GM21423 (cell line): Measurements from ENCODE around the gene DPM1.

ENCODE experiments used
- ATAC-seq: cut with Tn5 transposase; IDR thresholded peaks from one replicate; pipeline ENCODE4 v1.9.1; 2021; ENCODE audit warnings: mild to moderate bottlenecking, moderate library complexity; ENCODE audit not compliant: unreplicated experiment

The DPM1 gene

DNA sequence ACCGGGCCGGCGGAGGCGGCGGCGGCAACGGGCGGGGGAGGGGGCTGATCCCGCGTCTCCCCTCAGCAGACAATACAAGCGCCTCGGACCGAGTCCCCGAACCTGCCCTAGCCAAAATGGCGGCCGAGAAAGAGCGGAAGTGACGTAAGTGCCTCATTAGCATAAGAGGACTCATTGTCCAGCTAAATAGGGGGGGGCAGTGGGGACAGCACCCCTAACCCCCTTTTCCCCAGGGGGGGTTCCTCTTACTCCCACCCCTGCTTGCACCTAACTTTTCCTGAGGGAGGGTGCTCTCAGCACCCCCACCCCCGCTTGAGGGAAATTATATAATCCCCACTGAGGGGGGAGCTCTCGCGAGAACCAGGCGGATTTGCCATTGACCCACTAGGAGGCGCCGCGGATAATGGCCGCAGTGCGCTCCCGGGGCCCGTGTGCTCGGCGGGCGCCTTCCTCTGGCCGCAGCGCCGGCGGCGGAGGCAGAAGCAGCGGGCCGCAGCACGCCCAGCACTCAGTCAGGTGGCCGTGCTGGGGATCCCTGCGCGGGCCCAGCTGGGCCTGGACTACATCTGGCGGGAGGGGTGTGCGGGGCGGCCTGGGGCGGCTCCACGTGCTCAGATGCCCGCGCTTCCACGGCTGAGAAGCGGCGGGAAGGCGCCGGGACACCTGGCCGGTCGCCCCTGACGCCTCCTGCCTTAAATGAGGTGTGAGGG is 26.9 kb downstream of the DPM1 start, which contains the start of gene ADNP:
Gene ADNP, minus strand, starts transcription at position 132 of the 710 bp plus-strand sequence. CDS start 27,441 bp downstream, outside the sequence.
- peak; percentile 54 for ATAC-seq

DNA sequence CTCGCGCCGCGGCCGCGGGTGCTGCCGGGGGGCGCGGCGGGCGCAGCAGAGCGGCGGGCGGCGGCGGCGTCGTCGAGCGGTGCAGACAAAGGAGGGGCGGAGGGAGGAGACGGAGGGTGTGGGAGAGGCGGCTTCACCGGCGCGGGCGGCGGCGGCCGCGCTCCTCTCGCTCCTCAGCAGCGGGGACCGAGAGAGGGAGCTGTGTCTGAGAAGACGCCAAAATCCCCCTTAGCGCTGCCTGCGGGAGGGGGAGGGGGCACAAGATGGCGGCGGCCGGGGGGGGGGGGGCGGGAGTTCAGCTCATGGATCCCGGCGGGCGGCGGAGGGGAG is 27.4 kb downstream of the DPM1 start:
- peak; percentile 17 for ATAC-seq

DNA sequence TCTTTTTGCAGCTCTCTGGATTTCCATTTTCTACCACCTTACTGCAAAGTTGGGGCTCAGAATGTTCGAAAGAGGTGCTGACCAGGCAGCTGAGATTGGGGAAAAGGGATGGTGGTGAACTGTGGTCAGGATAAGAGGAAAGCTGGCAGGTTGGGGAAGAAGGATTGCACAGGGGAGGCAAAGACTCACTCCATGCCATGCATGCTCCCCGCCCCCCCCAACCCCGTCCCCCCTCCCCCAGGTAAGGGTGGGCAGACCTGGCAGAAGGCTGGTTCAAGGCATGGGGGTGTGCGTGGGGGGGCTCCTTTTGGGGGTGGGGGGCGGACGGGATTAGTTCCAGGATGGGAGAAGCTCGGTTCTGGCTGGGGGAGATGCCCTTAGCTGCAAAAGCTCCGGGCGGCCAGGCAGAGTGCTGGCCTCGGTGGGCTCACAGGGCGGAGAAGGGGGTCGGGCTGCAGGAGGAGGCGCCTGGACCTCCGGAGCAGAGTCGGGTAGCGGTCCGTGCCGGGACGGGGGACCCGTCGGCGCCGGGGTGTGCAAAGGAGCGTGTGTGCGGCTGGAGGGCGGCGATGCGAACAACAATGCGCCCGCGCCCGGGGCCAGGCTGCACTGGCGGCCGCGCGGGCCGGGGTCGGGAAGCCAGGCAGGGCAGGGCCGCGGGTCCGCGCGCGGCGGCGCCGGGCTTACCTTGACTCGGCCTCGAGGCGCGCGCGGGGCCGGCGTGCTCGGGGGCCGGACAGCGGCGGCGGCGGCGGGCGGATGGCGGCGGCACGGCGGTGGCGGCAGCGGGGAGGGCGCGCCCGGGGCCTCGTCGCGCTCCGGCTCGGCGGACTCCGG is 28.0 kb downstream of the DPM1 start:
- peak; percentile 15 for ATAC-seq

DNA sequence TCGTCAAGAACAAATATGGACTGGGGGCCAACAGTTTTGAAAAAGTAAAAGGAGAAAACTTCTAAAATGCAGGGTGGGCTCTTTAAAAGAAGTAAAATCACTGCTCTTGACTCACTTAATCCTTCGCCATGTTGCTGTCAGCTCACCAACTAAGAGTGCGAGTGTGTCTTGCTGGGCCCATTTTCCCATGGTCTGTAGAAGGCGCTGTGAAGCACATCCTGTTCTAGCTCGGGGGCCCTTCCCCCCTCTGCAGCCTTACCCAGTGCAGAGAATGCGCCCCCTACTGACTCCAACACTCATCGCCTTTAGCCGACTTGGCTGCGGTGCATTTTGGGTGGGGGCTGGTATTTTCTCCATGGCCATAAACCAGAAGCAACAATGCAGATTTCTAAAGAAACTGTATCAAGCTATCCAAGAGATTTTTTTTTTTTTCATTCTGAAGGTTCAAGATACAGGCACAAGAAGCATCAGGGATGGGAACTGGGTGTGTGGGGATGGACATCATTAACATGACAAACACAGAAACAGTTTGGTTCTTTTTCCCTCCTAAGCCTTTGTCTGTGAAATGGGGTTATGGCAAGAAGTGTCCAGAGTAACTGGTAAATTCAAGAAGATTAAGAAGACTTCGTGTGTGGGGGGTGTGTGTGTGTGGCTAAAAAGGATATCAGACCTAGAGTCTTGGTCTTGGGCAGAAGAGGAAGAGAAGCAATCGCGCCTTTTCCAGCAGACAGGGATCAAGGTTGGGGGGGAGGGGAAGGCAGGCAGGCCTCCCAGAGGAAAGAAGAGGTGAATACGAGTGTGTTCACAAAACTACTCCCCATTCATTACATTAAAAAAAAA is 28.8 kb downstream of the DPM1 start:
- ATAC-seq, result peak; percentile 63

DNA sequence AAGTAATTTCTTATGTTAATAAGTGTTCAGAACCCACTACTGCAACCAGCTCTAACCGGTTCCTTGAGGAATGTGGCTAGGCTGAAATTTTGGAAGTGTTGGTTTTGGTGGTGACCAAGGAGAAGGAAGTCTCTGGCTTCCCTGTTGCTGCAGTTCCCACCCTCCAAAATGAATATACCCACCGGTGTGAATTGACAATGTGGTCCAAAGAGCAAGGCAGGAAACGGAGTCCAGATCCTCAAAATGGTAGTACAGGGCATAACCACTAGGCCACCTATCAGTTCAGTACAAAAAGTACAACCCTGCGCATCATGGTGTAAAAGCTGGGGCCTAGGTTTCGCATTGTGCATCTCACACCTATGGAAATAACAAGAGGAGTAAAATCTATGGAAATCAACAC is 29.9 kb downstream of the DPM1 start:
- ATAC-seq, result no peak

DNA sequence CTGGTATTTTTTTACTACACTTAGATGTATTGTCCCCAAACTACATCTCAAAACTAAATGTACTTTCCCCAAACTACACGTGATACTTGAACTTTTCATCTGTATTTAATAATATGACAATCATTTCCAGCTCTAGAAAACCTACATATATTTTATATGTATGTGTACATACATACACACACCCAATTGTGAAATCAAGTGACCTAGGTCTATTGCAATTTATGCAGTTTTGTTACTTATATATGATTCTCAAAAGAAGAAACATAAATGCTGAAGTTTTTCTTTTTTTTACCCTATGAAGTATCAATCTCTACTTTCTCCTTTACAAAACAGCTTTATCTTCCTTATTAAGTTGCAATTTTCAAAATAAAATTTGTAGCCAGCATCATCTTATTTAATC is 31.8 kb downstream of the DPM1 start:
- no peak for ATAC-seq

DNA sequence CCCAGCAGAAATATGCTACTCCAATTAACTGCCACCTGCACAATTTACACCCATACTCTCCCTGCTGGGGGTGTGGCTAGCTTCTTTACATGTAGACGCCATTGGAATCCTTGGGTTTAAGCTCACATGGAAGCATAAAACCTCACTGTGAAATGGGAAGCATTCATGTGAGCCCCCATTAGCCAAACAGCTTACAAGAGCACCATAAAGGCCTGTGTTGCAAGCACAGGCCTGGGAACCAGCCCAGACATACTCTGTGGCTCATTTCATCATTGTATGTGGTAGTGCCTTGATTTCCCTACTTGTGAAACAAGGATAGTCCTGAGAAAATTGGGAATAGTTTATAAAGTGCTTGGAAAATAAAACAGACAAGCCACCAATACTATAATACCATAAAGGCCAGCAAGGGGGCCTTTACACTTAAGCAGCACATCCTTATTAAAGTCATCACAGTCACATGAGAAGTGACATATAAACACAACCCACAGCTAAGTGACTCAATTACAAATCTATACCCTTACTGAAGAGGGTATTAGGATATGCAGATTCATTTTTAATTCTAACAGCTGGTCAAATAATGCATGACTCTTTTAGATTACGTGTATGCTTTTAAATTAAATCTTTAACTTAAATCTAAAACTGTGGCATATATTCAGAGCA is 33.9 kb downstream of the DPM1 start:
- no peak for ATAC-seq

DNA sequence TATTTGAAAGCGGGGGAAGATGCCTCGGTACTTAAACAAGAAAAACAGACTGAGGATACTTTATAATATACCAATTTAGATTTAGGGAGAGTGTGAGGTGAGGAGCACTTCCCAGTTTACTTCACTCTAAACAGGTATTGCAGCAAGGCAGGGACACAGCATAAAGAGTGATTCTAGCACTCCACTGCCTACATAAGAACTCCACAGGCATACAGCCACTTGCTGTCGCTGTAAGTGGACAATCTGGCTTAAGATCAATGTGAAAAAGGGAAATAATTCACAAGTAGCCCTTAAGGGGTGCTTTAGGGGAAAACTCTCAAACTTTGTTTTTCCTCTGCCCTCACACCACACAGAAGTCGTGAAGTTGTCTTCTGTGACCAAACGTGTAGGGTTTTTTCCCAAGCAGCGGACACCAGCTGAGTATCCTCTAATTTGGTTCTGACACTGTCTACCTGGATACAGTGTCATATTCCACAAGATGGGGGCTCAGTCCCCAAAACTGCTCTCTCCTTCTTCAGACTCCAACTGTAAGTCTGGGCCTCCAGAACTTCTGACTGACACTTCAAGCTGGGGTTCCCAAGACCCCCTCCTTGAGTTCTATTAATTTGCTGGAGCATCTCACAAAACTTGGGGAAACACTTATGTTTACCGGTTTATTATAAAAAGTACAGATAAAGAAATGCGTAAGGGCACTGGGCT is 36.4 kb downstream of the DPM1 start:
- ATAC-seq, result no peak

DNA sequence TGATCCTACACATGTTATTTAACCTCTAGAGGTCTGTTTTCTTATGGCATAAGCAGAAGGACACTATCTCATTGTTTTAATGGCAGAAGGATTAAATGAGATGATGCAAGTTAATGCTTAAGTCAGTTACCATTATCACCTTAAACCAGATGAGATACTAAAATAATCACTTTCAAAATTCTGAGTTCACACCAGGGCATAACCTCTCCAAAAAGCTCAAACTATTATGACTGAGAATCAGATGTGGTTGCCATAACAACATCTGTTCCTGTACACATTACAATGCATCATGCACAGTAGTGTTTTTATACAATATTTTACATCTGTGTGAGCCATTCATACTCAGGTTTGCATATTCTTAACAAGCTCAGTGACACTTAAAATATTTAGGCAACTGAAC is 37.3 kb downstream of the DPM1 start:
- ATAC-seq, result peak; percentile 38

DNA sequence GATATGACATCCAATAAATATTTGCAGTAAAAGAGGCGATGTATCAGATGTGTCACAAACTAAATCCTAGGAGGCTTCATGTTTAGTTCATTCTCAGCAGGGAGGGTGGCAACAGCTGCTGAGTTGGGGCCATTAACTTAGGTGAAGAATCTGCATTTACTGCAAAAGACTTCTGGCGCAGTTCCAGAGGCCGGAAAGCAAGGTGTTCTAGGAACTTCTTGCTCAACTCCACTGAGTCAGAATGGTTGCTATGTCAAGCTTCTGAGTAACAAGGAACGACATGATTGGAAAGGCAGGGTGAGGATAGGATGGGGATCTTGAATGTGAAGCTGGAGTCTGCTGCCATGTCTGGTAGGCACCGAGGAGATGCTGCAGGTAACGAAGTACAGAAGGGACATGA is 38.8 kb downstream of the DPM1 start:
- no peak for ATAC-seq

DNA sequence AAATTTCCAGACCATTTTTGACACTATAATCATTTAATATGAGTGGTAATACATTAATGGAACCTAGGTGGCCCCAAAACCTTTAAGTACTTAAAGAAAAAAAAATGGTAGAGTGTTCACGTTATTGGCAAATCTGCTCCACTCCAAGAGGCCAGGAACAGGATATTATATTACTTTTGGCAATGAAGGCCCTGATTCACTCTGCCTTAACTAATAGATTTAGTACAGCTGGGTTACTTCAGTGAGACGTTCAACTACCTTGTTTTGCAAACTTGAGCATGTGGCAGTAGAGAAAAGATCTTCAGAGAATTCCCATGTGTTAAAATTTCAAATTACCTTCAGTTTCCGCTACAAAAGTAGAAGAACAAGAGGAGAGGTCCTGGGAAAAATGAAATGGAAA is 39.9 kb downstream of the DPM1 start:
- no peak for ATAC-seq

DNA sequence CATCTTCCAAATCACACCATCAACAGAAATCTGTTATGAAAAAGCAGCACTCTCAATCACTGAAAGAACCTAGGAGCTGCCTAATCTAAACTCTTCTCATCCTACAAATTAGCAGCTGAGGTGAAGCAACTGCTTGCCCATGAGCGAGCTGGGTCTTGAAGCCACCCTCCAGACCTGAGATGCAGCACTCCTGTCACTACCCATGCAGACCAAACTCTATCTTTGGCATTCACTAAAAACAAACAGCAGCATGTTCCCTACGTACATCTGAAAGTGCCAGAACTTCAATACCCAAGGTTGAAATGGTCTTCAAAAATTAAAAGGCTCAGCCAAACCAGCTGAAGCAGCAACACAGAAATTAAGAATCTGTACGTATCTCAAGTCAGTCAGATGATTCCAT is 41.4 kb downstream of the DPM1 start:
- ATAC-seq, result no peak

DNA sequence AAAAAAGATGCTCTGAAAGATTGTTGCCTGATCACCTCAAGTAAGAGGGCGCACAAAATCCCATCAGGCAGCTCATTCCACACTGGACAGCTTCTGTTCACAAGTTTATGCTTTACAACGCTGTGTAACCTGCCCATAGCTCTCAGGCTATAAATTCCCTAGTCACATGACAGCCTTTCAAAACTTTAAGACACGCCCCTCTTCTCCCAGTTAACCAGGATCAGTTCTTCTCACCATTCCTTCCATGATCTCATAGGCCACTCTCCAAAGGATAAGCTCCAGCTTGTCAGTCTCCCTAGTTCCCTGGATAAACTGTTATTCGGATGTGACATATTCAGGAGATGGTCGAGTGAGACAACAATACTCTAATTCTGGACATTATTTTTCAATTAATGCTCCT is 42.1 kb downstream of the DPM1 start:
- ATAC-seq, result no peak

DNA sequence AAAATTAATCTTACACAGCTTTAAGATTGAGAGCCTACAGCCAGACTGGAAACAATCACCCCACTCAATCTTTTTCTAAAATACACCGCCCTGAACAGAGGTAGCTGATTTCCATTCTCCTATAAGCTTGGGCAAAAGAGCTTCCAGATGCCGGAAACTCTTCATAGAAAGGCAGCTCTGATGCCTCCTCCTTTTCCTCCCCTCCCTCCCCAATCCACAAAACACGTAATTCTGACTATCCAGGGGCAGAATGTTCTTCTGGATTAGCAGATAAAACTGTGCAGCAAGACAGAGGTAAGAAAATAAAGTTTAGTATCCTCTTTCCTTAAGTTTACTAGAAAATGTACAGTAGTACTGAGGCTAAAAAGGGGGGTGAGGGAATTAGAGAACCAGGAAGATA is 42.9 kb downstream of the DPM1 start:
- ATAC-seq, result no peak

DNA sequence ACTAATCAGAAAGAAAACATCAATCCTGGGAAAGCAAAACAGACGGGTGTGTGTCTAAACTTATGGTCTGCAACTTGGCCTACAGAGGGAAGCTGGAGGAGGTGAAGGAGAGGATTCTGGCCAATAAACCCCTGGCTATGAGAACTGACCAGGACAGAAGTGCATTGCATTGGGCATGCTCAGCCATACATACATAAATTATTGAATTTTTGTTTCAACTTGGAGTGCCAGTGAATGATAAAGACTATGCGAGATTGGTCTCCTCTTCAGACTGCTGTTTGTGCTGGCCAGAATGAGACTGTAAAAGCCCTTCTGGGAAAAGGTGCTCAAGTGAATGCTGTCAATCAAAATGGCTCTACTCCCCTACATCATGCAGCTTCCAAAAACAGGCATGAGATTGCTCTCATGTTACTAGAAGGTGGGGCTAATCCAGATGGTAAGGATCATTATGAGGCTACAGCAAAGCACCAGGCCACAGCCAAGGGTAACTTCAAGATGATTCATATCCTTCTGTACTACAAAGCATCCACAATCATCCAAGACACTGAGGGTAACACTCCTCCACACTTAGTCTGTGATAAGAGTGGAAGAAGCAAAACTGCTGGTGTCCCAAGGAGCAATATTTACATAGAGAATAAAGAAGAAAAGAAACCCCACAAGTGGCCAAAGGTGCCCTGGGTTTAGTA is 44.5 kb downstream of the DPM1 start:
- no peak for ATAC-seq

DNA sequence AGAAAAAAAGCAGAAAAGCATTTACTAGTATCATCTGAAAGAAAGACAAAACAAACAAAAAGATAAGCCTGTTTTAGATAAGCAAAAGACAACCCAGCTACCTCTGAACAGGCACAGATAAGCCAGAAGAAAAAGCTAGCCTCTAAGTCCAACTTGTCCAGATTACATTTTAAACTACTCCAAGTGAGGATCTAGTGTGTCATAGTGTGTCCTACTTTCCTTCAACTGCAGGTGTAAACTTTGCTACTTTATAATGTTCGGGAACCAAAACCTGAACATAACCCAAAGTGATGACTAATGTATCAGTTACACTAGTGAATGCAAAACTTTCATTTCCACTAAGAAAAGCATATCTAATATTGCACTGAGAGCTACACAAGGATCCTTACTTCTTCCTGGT is 46.6 kb downstream of the DPM1 start:
- no peak for ATAC-seq

DNA sequence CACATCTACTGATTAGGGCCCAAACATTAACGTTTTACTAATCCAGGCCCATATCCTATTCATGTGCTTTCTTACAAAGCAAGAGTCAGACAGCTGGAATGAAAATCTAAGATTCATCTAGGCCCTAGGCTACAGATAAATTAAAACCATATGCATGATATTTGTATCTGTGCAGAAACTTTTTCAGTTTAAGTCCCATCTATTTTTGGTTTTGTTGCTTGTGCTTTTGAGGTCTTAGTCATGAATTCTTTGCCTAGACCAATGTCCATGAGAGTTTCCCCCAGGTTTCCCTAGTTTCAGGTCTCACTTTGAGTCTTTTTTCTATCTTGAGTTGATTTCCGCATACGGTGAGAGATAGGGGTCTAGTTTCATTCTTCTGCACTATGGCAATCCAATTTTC is 47.3 kb downstream of the DPM1 start:
- ATAC-seq, result no peak

DNA sequence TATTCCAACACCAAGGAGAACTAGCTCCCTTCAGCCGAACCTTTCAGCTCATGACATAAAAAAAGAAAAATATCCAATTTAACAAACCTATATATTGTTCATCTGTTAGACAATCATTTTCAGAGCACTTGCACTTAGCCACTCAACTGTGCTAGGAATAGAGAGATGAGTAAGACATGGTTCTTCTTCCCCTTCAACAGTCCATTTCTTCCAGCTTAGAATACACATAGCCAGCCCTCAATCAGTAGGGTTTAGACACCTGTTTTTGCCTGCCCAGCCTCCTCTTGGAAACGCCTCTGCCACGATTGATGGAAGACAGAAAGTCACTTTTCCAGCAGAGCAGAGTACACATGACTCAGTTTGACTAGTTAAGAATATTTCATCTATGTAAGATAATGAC is 48.9 kb downstream of the DPM1 start:
- no peak for ATAC-seq

DNA sequence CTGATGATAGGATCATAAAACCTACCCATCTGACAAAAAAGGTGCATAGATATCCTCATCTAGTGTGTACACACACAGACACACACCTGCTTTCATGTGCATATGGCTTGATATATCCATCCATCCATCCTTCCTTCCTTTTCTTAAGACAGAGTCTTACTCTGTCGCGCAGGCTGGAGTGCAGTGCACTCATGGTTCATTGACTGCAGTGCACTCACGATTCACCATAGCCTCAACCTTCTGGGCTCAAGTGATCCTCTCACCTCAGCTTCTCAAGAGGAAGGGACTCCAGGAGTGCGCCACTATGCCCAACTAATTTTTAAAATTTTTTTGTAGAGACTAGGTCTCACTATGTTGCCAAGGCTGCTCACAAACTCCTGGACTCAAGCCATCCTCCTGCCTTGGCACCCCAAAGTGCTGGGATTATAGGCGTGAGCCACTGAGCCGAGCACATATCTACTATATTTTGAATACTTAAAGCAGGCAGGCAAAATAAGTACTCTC is 54.2 kb downstream of the DPM1 start:
- no peak for ATAC-seq
